AG04449 (cell line): Measurements from ENCODE around the gene SLC22A5.

Source experiments
- CTCF ChIA-PET: fragments of 350-600 bp; formaldehyde crosslinking; extraction: SDS; loops from one replicate; lab custom pipeline; 2021; ENCODE audit warnings: antibody characterized with exemption; lab: Yijun Ruan, JAX
- POLR2A ChIA-PET: fragments of 400-600, 350-600 bp; formaldehyde crosslinking; extraction: SDS; loops from one replicate; lab custom pipeline; 2020; ENCODE audit warnings: antibody characterized with exemption, inconsistent platforms; lab: Yijun Ruan, JAX
- DNase-seq: peaks from one replicate; pipeline ENCODE4 v3.0.0-alpha.2; 2010; ENCODE audit warnings: low read depth, low spot score
- H3K4me3 ChIP-seq: 2 replicates; pipeline ENCODE4 v1.5.1; 2011; ENCODE audit warnings: low read depth, mild to moderate bottlenecking, control low read depth, low read length
- CTCF ChIP-seq: IDR thresholded peaks from one replicate; pipeline ENCODE4 v1.5.1; 2011; ENCODE audit warnings: mild to moderate bottlenecking, moderate library complexity, low read length, control low read depth, inconsistent platforms; ENCODE audit not compliant: insufficient read depth; ENCODE audit errors: missing control alignments

The SLC22A5 gene

DNA sequence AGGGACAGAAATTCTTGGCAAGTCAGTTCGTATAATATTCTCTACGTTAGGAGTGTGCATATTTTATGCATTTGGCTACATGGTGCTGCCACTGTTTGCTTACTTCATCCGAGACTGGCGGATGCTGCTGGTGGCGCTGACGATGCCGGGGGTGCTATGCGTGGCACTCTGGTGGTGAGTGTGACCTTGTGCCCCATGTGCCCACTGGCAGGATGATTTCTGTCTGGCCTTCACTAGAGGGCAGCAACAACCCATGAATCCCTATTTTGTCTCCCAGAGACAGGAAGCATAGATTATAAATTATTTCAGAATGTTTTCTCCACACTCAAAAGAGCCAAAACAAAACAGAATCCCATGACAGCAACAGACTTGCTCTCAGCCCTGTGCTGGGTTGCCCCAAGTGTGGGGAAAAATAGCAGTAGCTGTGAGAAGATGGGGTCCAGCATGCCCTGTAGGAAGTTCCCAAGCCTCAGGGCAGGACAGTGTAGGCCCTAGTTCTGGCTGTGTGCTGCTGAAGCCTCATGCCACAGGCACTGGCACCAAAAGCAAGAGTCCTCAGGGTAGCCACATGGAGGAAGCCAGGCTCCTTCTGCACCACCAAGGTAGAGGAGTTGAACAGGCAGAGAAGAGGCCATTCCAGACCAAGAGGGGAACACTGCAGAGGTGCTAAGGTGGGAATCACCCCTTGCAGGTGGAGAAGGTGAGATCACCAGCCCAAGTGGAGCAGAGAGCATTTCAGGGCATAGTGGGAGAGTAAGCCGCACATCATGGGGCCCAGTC lies 16.0 kb downstream of the SLC22A5 start:
- peak; percentile 74 for TF ChIP-seq CTCF
- DNase-seq, result no peak

DNA sequence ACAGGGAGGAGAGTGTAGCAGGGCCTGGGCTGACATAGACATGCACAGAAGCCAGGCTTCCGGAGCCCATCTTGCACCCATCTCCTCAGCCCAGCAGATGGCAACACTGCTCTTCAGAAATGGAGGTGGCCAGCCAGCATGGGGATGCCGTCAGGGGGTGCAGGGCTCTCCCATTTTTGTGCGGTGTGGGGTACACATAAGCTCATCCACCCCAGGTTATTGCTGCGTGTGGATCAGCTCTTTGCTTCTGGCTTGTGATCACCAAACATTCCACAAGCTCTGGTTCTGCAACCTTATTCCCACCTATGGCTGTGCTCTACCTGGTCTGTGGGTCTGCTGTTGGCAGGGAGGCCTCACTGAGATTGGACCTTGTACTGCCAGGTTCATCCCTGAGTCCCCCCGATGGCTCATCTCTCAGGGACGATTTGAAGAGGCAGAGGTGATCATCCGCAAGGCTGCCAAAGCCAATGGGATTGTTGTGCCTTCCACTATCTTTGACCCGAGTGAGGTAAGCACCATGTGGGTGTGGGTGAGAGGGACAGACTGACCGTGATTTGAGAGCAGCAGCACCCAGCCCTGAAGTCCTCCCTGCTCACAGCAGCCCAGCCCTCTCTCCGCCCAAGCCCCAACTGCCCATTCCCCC lies 17.3 kb downstream of the SLC22A5 start:
- CTCF ChIA-PET, result interaction anchor here (0.6 to 16.9 kb wide), 82 partner anchors 8 to 719 kb away, joined by 3 to 610 read pairs (median 5); partner anchors contain the start of genes GDF9, IRF1, KIF3A and LEAP2
- DNase-seq, result no peak
- POLR2A ChIA-PET, result interaction anchor here (1.9 to 2.3 kb wide), 2 partner anchors 104 to 111 kb away, joined by 6 to 7 read pairs; partner anchors contain the start of gene IRF1
- H3K4me3 ChIP-seq, result no peak overlapping the region
- TF ChIP-seq CTCF, result peak; percentile 94

More for the DNA sequence above, 16.0 kb downstream of the SLC22A5 start:
- H3K4me3 ChIP-seq, result no peak overlapping the region
- CTCF ChIA-PET, result interaction anchor here (0.8 to 16.9 kb wide), 47 partner anchors 10 to 1560 kb away, joined by 3 to 610 read pairs (median 6); partner anchors contain the start of genes GDF9, IRF1, KIF3A and LEAP2
- POLR2A ChIA-PET, result no interaction called here

GRCh38 chr5:132387640-132388117 lies 18.2 kb downstream of the SLC22A5 start:
- H3K4me3 ChIP-seq, result peak overlapping the region; percentile 28
- TF ChIP-seq CTCF, result no peak
- ChIA-PET CTCF (interaction anchor here (0.7 to 16.9 kb wide), 33 partner anchors 9 to 1652 kb away, joined by 3 to 610 read pairs (median 6); partner anchors contain the start of genes GDF9, IRF1, SLC22A4 and SLC22A5), POLR2A (interaction anchor here (1.4 to 2.3 kb wide), 3 partner anchors 103 to 110 kb away, joined by 5 to 7 read pairs (median 6); partner anchors contain the start of gene IRF1)
- DNase-seq, result peak; percentile 97

GRCh38 chr5:132388244-132389050 lies 18.9 kb downstream of the SLC22A5 start:
- DNase-seq, result no peak
- no peak overlapping the region for H3K4me3 ChIP-seq
- no peak for TF ChIP-seq CTCF
- ChIA-PET CTCF (interaction anchor here (0.7 to 16.9 kb wide), 23 partner anchors 10 to 1651 kb away, joined by 3 to 610 read pairs (median 4); partner anchors contain the start of genes GDF9, IRF1, SLC22A4 and UQCRQ), POLR2A (interaction anchor here (1.2 to 2.3 kb wide), 5 partner anchors 70 to 118 kb away, joined by 3 to 7 read pairs (median 5); partner anchors contain the start of gene IRF1)

GRCh38 chr5:132389051-132389331 lies 19.5 kb downstream of the SLC22A5 start:
- ChIA-PET CTCF (interaction anchor here (0.7 to 16.9 kb wide), 14 partner anchors 20 to 494 kb away, joined by 3 to 610 read pairs (median 4); partner anchors contain the start of genes IRF1 and SLC22A4), POLR2A (interaction anchor here (1.0 to 2.3 kb wide), 6 partner anchors 36 to 117 kb away, joined by 3 to 18 read pairs (median 4); partner anchors contain the start of gene IRF1)
- DNase-seq, result no peak
- no peak overlapping the region for H3K4me3 ChIP-seq
- no peak for TF ChIP-seq CTCF
